GM18858 (cell line): ENCODE data around the gene RUNX1.
A peak's percentile ranks its signal among the peaks of the same experiment; 100 is the strongest.

Experiments used
- ATAC-seq: cut with Tn5 transposase; IDR thresholded peaks from one replicate; pipeline ENCODE4 v1.9.1; 2021; ENCODE audit not compliant: unreplicated experiment

RUNX1 gene

GRCh38 chr21:35062016-35062415 is 12.9 kb upstream of the RUNX1 start:
- no peak for ATAC-seq

- ATAC-seq: no peak
Observed at GRCh38 chr21:35059742-35060141, 10.6 kb upstream of the RUNX1 start.

GRCh38 chr21:35058058-35058457 is 9.0 kb upstream of the RUNX1 start:
- ATAC-seq: no peak

- peak; percentile 69 for ATAC-seq
Observed at GRCh38 chr21:35057428-35057827, 8.3 kb upstream of the RUNX1 start.

- no peak for ATAC-seq
Observed at GRCh38 chr21:35053356-35054096, 4.4 kb upstream of the RUNX1 start.

- ATAC-seq: no peak
Observed at GRCh38 chr21:35052801-35053200, 3.7 kb upstream of the RUNX1 start.

- ATAC-seq: no peak
Observed at GRCh38 chr21:35051287-35051818, 2.3 kb upstream of the RUNX1 start.

- no peak for ATAC-seq
Observed at GRCh38 chr21:35050348-35051286, 1.5 kb upstream of the RUNX1 start.

- ATAC-seq: no peak
Observed at GRCh38 chr21:35048183-35048601, 910 bp downstream of the RUNX1 start.

- ATAC-seq: no peak
Observed at GRCh38 chr21:35046880-35047229, 2.2 kb downstream of the RUNX1 start.

GRCh38 chr21:35046263-35046624 is 2.9 kb downstream of the RUNX1 start:
- ATAC-seq: no peak

GRCh38 chr21:35045542-35046262 is 3.4 kb downstream of the RUNX1 start:
- ATAC-seq: no peak

- ATAC-seq: no peak
Observed at GRCh38 chr21:35044770-35045541, 4.1 kb downstream of the RUNX1 start.

- no peak for ATAC-seq
Observed at GRCh38 chr21:35044128-35044527, 5.0 kb downstream of the RUNX1 start.

- ATAC-seq: no peak
Observed at GRCh38 chr21:35043549-35043948, 5.6 kb downstream of the RUNX1 start.

- ATAC-seq: no peak
Observed at GRCh38 chr21:35042836-35043235, 6.3 kb downstream of the RUNX1 start.

GRCh38 chr21:35041881-35042280 is 7.2 kb downstream of the RUNX1 start:
- no peak for ATAC-seq

- ATAC-seq: no peak
Observed at GRCh38 chr21:35041122-35041521, 8.0 kb downstream of the RUNX1 start.

- ATAC-seq: no peak
Observed at GRCh38 chr21:35039595-35040289, 9.4 kb downstream of the RUNX1 start.

GRCh38 chr21:35038772-35039319 is 10.3 kb downstream of the RUNX1 start:
- no peak for ATAC-seq
